Activated CD4-positive, alpha-beta T cell treated with anti-CD3 and anti-CD28 coated beads, Interleukin-10, Interleukin-2, amounts not matched to agents 100 ng/mL and 50 ng/mL, durations not matched to agents 16 hours and 8 hours (primary cell): ENCODE results near the gene DICER1.
"Not testable (repeated sequence)": the region's sequence is repeated elsewhere in the genome, so short reads cannot be mapped to it uniquely, and the experiment has no call there.

ENCODE experiments used
- DNase-seq: peaks from one replicate; pipeline ENCODE4 v3.0.0-alpha.2; 2020

The DICER1 gene

DNA sequence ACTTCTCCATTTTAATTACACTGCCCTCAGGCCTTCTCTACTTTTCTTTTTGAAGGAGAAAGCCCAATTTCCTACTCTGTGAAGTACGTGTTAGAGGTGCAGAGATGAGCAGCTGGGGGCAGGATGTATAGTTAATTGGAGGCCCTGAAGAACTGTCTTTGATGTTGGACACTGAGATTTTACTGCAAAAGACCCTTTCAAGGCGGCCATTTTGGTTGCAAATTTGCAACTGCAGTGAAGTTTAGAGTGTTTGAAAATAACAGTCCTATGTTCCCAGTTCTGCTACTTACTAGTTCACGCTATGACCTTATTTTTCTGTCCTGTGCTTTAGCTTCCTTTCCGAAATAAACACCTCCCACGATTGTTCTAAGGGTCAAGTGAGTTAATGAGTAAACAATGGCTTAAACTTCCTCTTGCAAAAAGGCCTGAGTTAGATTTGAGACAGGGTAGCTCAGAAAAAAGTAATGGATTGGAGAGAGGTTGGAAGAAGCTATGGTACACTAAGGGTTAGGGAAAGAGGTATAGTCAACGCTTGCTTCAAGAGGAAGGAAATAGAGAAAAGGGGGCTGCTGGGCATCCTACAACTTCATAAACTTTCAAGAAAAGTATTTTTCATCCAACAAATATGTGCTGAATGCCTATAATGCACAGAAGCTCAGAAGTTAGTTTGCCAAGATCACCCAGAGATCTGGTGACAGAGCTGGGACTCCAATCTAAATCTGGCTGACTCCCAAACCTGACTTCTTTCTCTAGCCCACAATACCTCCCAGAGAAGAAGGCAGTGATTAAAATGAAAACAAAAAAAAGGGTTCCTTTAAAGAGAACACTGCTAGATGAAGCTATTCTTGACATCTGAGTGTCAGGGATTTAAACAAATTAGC is 26.4 kb upstream of the DICER1 start:
- DNase-seq, result no peak

- no peak for DNase-seq
Measured at GRCh38 chr14:95183082-95183481, 25.8 kb upstream of the DICER1 start.

DNA sequence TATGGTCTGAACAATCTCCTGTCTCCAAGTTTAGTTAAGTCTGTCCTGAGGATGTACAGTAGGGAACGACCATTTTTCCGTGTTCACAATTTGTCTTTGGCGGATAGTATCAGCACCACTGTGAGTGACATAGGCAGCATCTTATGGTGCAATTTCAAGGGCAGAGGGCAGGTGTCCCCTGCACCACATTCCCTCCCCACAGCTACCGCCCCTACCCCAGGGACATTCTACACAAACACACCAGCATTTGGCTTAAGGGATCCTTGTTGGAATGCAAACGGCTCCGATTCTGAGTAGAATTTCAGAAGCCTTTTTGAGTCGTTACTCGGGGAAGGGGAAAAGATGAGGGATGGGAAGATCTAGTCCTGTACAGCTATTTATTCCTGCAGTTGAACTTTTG is 25.1 kb upstream of the DICER1 start:
- no peak for DNase-seq

DNA sequence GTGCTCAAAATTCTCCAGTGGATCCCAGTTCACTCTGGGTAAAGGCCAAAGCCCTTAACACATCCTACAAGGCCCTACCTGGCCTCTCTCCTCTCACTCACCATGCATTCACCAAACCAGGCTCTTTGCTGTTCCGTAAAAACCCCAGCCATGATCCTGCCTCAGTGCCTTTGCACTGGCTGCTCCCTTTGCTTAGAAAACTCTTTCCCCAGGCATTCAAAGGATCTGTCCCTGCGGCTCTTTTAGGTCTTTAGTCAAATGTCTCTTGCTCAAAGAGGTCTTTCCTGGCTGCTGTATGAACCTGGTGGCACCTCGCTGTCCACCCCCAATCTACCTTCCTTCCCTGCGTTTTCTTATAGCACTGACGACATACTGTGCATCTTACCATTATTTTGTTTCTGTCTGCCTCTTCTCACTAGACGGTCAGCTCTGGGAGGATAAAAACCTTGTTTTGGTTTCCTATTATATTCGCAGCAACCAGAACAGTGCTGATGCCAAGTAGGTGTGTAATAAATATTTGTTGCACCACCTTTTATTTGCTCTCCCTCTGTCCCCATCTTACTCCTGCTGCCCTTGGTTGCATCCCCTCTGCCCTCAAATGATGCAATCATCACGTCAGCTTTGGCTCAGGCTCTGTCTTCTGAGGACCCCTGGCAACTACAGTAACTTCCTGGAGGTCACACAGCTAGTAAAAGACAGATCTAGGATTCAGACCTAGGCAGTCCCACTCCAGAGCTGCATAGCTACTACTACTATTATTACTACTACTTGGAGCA is 23.8 kb upstream of the DICER1 start:
- no peak for DNase-seq

- not testable (repeated sequence) for DNase-seq
Measured at GRCh38 chr14:95175670-95176069, 18.3 kb upstream of the DICER1 start.

GRCh38 chr14:95174184-95174792 is 17.0 kb upstream of the DICER1 start:
- no peak for DNase-seq

- DNase-seq, result no peak
Measured at GRCh38 chr14:95173518-95173917, 16.2 kb upstream of the DICER1 start.

- no peak for DNase-seq
Measured at GRCh38 chr14:95167177-95167576, 9.8 kb upstream of the DICER1 start.

- DNase-seq, result no peak
Measured at GRCh38 chr14:95165517-95165916, 8.2 kb upstream of the DICER1 start.

GRCh38 chr14:95164506-95164905 is 7.2 kb upstream of the DICER1 start:
- no peak for DNase-seq

DNA sequence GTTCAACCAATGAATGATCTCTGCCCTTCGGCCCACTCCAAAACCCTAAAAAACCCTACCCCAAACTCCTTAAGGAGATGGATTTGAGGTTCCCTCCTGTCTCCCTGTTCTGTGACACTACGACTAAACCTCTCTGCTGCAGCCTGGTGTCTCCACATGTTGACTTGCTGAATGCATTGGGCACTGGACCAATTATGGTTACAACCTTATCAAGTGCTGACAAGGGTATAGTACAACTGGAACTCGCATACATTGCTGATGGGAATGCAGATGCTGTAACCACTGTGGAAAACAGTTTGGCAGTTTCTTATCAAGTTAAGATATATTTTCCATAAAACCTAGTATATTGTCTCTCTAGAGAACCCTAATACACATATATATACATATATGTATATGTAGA is 6.3 kb upstream of the DICER1 start:
- DNase-seq, result no peak

DNA sequence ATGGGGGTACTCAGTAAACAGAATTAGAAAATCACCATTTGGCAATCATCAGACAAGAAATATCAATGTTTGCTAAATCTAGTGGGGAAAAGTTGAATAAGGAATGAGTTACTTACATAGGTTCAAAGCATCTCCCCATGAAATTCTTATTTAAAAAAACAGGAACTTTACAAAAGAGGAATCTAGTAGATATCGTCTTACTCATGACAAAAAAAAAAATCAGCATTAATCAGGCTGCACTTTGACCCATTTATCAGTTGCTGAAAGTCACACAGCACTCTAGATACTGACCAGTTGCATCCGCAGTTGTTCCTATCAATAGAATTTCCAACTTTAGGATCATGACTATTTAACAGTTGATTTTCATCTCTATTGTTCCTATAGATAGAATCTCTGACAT is 5.8 kb upstream of the DICER1 start:
- DNase-seq, result no peak

GRCh38 chr14:95162641-95163040 is 5.3 kb upstream of the DICER1 start:
- no peak for DNase-seq

- DNase-seq, result no peak
Measured at GRCh38 chr14:95157048-95157326, 342 bp downstream of the DICER1 start.

- DNase-seq, result peak; percentile 37
Measured at GRCh38 chr14:95156161-95157047, 925 bp downstream of the DICER1 start.

GRCh38 chr14:95155045-95155444 is 2.3 kb downstream of the DICER1 start:
- DNase-seq, result no peak

DNA sequence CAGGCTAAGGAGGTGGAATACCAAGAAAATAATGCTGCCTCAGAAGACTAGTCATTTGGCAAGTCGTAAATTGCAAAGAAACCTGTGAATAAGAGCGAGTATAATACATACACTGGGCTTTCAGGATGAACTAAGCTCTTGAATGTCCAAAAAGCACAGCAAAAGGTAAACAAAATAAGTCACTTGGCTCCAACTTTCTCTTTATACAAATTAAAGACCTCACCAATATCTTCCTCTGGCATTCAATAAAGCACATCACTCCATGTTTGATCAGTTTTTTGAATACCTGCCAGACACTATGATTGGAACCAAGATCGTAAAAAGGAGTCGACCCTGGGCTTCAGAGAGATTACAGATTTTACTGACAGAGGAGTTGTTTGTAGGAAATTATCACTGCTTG is 3.5 kb downstream of the DICER1 start:
- no peak for DNase-seq

GRCh38 chr14:95151561-95151960 is 5.8 kb downstream of the DICER1 start:
- no peak for DNase-seq

DNA sequence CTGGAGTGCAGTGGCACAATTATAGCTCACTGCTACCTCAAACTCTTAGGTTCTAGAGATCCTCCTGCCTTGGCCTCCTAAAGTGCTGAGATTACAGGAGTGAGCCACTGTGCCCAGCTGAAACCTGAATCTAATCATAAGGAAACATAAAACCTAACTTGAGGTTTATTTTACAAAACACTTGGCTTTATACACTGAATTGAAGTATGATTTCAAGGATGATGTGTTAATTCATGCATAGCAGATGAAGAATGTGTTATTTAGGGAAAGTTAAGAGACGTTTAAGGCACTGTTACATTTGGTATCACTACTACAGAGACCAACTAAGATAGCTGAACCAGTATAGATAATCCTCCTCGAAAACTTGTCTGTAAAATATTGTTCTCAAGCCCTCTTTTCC is 6.4 kb downstream of the DICER1 start:
- DNase-seq, result no peak

DNA sequence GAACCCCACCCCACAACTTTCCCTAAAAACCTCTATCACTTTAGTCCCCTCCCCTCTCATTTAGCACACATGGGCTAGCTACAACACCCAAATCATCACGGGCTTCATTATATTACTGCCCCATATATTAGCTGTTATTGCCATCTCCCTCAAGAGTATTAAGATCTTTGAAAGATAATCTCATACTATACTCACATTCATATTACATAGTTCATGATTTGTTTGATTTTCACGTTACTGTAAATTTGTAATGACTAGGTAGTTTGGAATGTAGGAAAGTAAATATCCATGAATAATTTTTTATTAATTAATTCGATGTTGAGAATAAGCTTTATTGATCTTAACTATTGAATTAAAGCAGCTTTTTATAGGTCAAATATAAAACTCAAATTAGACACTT is 7.9 kb downstream of the DICER1 start:
- DNase-seq, result no peak

GRCh38 chr14:95147597-95147996 is 9.7 kb downstream of the DICER1 start:
- no peak for DNase-seq

GRCh38 chr14:95146079-95146771 is 11.1 kb downstream of the DICER1 start:
- no peak for DNase-seq
